K562 (cell line): Measurements from ENCODE around the gene B4GALT5.

Experiments used
- CBX2 ChIP-seq: fragments of 200-600 bp; sonication (generic); IDR thresholded peaks from one replicate; pipeline ENCODE4 v1.6.1; 2012; ENCODE audit warnings: mild to moderate bottlenecking, low read length, inconsistent platforms; ENCODE audit not compliant: insufficient read depth, poor library complexity, severe bottlenecking
- RAD21 ChIP-seq, 2 experiments: fragments of 250-450 bp in 1 of 2; fragments of 450-650 bp in 1 of 2; sonication (Bioruptor Pico) in 1 of 2; formaldehyde crosslinking in 1 of 2; IDR thresholded peaks in 1 of 2; conservative IDR thresholded peaks in 1 of 2; 2 replicates each; pipeline versions ENCODE4 v1.4.0 to v1.8.0; 2020 to 2022; ENCODE audit warnings: mild to moderate bottlenecking in 2 of 2, moderate library complexity in 1 of 2
- TBP ChIP-seq: optimal IDR thresholded peaks from 2 replicates; pipeline ENCODE3; 2011; ENCODE audit warnings: low read depth, low read length, improper control_type of control experiment

- TF ChIP-seq RAD21 (CRISPR knock-in tag; conservative IDR thresholded peaks at IDR 0.05 in 1 of 2, IDR thresholded peaks at IDR 0.05 in 1 of 2) = no peak
- TF ChIP-seq TBP = no peak
- no peak for TF ChIP-seq CBX2
Observed at GRCh38 chr20:49584418-49585382, 129.0 kb downstream of the B4GALT5 start.
